ENCODE data around the gene KDM5A. TPM values are rescaled to one million over a fixed set of nuclear protein-coding genes. Genes with fewer than 3 reads are reported as not detected.
"Not testable (repeated sequence)": the region's sequence is repeated elsewhere in the genome, so short reads cannot be mapped to it uniquely, and the experiment has no call there.

Gene KDM5A
- total RNA-seq (100 to 1,000 TPM in 4 of 7 donors, 10 to 100 TPM in 3; 74.8 to 131 (median 105) TPM), polyA plus RNA-seq (1 to 10 TPM; 4.9 to 8.0 (median 5.4) TPM)
- long read RNA-seq, donor 1: 0 reads
- long read RNA-seq, donor 2, partial matches to known transcripts: 6 of 6 reads
- long read RNA-seq, donor 2, other reads (novel, unspliced or antisense): 0 of 6 reads

DNA sequence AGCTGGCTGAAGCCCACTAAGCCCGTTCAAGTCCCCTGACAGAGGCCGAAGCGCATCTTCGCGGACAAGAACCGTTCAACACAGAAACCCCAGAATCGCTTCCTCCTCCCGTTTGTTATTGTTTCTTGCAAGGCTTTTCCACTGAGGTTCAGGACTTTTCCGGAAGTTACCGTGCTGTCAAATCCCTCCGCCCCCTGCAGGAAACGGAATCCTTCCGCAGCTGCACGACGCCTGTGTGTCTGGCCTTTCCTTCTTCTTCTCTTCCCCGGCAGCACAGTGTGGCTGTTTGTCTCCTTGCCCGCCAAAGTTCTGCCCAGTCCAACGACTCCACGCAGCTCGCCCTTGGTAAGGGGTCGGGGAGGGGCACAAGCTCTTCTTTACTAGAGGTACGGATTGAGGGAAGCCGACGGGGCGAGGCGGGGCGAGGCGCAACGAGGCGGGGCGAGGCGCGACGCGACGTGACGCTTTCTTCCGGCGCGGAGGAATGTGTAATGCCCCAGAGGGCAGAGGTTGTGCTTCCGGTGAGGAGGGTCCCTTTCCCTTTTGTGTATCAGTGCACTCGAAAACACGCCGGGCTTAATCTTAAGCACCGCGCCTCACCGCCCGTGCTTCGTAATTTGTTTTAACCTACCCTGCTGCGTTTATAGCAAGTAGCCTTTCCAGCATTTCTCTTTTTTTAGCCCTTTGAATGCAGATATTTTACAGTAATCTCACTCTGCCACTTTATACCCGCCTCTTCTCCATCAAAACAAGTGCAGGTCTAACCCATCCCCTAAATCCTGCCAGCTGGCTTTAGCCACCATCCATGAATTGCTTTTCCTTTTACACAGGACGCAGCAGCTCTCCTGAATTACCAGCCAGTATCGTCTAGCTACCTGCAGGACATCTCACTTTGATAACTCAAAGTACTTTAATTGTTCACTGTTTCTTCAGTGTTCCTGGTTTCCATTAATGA, at the start of gene KDM5A:
Gene KDM5A, minus strand, starts transcription at position 179 of the 955 bp plus-strand sequence. CDS start 229 bp downstream, outside the sequence.
- no peaks in the 10 kb centered on the region for H3K27me3 ChIP-seq (replicated peaks in 1 of 7)
- H3K4me3 ChIP-seq: peak within 1 kb of the TSS; percentile 75 to 95 (median 88)
- intact Hi-C loops (cut with DNase I; ENCODE audit: low total_unique reads): no loop called here
- H3K9me3 ChIP-seq: no peaks in the 10 kb centered on the region
- H3K36me3 ChIP-seq: peaks cover 0 to 24% (median 5%) of the 10 kb centered on the region in 6 donors
- H3K4me1 ChIP-seq: peaks cover 34 to 50% (median 45%) of the 10 kb centered on the region in 6 donors
- H3K27ac ChIP-seq: peak within 1 kb of the TSS; percentile 95 to 99 (median 96)
- peak; percentile 95 for DNase-seq
- TF ChIP-seq POLR2A (IDR thresholded peaks at IDR 0.05) (peak in 1 of 3 donors; percentile 24), POLR2AphosphoS5 (IDR thresholded peaks at IDR 0.05) (peak; percentile 87 to 93 (median 88))
- TF ChIP-seq, protein P1, sequence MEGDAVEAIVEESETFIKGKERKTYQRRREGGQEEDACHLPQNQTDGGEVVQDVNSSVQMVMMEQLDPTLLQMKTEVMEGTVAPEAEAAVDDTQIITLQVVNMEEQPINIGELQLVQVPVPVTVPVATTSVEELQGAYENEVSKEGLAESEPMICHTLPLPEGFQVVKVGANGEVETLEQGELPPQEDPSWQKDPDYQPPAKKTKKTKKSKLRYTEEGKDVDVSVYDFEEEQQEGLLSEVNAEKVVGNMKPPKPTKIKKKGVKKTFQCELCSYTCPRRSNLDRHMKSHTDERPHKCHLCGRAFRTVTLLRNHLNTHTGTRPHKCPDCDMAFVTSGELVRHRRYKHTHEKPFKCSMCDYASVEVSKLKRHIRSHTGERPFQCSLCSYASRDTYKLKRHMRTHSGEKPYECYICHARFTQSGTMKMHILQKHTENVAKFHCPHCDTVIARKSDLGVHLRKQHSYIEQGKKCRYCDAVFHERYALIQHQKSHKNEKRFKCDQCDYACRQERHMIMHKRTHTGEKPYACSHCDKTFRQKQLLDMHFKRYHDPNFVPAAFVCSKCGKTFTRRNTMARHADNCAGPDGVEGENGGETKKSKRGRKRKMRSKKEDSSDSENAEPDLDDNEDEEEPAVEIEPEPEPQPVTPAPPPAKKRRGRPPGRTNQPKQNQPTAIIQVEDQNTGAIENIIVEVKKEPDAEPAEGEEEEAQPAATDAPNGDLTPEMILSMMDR (IDR thresholded peaks at IDR 0.05 in 8 of 11, conservative IDR thresholded peaks at IDR 0.05 in 3 of 11): peak in 3 of 11 experiments; percentile 15 to 40 (median 20)
- 1 to 2% (median 1%) methylated on average over 40 to 53 of the region's 53 CpGs for WGBS, 5 donors

DNA sequence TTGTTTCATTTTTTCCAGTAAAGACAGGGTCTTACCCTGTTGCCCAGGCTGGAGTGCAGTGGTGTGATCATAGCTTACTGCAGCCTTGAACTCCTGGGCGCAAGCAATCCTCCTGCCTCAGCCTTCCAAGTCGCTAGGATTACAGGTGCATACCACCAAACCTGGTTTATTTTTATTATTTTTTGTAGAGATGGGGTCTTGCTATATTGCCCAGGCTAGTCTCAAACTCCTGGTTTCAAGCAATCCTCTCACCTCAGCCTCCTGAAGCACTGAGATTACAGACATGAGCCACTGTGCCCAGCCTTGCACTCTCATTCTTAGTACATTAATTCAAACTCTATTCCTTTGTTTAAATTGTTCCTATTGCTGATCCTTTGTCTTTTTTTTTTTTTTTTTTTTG, 46.6 kb upstream of the KDM5A start:
- H3K4me3 ChIP-seq; H3K27me3 ChIP-seq (replicated peaks in 1 of 7); H3K4me1 ChIP-seq; intact Hi-C loops (cut with DNase I; ENCODE audit: low total_unique reads); DNase-seq; H3K9me3 ChIP-seq; H3K27ac ChIP-seq: not testable (repeated sequence)
- WGBS, 5 donors: 92 to 96% (median 95%) methylated on average over 2 of the region's 2 CpGs
- H3K36me3 ChIP-seq: peaks cover 0 to 97% (median 46%) of the 10 kb centered on the region in 6 donors

DNA sequence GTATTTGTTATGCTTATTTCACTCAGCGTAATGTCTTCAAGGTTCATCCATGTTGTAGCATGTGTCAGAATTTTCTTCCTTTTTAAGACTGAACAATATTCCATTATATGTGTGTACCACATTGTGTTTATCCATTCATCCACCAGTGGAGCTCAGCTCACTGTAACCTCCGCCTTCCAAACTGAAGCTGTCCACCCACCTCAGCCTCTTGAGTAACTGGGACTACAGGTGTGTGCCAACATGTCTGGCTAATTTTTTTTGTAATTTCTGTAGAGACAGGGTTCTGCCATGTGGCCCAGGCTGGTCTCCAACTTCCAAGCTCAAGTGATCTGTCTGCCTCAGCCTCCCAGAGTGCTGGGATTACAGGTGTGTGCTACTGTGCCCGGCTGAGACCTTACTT, 33.4 kb upstream of the KDM5A start:
- Histone ChIP-seq H3K27ac (no peak overlapping the region), H3K4me3 (no peak overlapping the region), H3K4me1 (no peaks in the 10 kb centered on the region), H3K9me3 (no peaks in the 10 kb centered on the region), H3K27me3 (replicated peaks in 1 of 7) (no peaks in the 10 kb centered on the region), H3K36me3 (peaks cover 0 to 71% (median 23%) of the 10 kb centered on the region in 6 donors)
- no peak for DNase-seq
- TF ChIP-seq, protein P1 (IDR thresholded peaks at IDR 0.05 in 8 of 11, conservative IDR thresholded peaks at IDR 0.05 in 3 of 11): no peak
- TF ChIP-seq POLR2AphosphoS5 (IDR thresholded peaks at IDR 0.05) (no peak), POLR2A (IDR thresholded peaks at IDR 0.05) (no peak)
- intact Hi-C loops (cut with DNase I; ENCODE audit: low total_unique reads): no loop called here
- WGBS, 5 donors: 93 to 98% (median 97%) methylated on average over 3 of the region's 3 CpGs

DNA sequence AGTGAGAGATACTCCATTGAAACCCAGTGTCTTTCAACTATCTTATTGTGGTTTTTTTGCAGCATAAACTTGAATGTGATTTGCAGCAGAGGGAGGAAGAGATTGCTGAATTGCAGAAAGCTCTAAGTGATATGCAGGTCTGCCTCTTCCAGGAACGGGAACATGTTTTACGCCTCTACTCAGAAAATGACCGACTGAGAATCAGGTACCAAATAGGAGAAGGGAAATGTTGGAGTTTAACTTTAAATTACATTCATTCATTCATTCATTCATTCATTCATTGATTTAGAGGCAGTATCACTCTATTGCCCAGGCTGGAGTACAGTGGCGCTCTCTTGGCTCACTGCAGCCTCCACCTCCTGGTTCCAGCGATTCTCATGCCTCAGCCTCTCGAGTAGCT, 29.3 kb upstream of the KDM5A start:
- Histone ChIP-seq H3K36me3 (peaks cover 0 to 67% (median 35%) of the 10 kb centered on the region in 6 donors), H3K4me1 (no peaks in the 10 kb centered on the region), H3K9me3 (no peaks in the 10 kb centered on the region), H3K27me3 (replicated peaks in 1 of 7) (no peaks in the 10 kb centered on the region), H3K27ac (no peak overlapping the region), H3K4me3 (no peak overlapping the region)
- 96 to 98% (median 96%) methylated on average over 6 of the region's 6 CpGs for WGBS, 5 donors
- no peak for DNase-seq
- TF ChIP-seq, protein P1 (IDR thresholded peaks at IDR 0.05 in 8 of 11, conservative IDR thresholded peaks at IDR 0.05 in 3 of 11): no peak
- TF ChIP-seq POLR2A (IDR thresholded peaks at IDR 0.05) (no peak), POLR2AphosphoS5 (IDR thresholded peaks at IDR 0.05) (no peak)
- intact Hi-C loops (cut with DNase I; ENCODE audit: low total_unique reads): no loop called here

Measured in spleen (tissue), 13 donors.